HepG2 (cell line): ENCODE measurements around the gene CCNYL1. TPM values are rescaled to one million over a fixed set of nuclear protein-coding genes. Genes with fewer than 3 reads are reported as not detected.
A peak's percentile ranks its signal among the peaks of the same experiment; 100 is the strongest.

Experiments used
- CREM ChIP-seq, 2 experiments: sonication (generic) in 1 of 2; formaldehyde crosslinking in 1 of 2; IDR thresholded peaks; 2 replicates each; pipeline versions ENCODE4 v1.4.0 to v1.6.1; 2016 to 2020; ENCODE audit warnings: antibody characterized with exemption in 1 of 2, mild to moderate bottlenecking in 1 of 2, missing genetic modification reagents in 1 of 2
- FOXC1 ChIP-seq: sonication (generic); formaldehyde crosslinking; IDR thresholded peaks from 2 replicates; pipeline ENCODE4 v1.8.0; 2022; ENCODE audit warnings: mild to moderate bottlenecking, missing genetic modification reagents, borderline replicate concordance
- ISL2 ChIP-seq: sonication (generic); formaldehyde crosslinking; IDR thresholded peaks from 2 replicates; pipeline ENCODE4 v1.5.0; 2020; ENCODE audit warnings: missing genetic modification reagents
- KDM1A ChIP-seq: IDR thresholded peaks from 2 replicates; pipeline ENCODE4 v1.6.1; 2016; ENCODE audit warnings: missing compliant biosample characterization
- KDM2A ChIP-seq: sonication (generic); formaldehyde crosslinking; IDR thresholded peaks from 2 replicates; pipeline ENCODE4 v1.4.0; 2020; ENCODE audit warnings: low read depth, missing genetic modification reagents, borderline replicate concordance
- ZNF101 ChIP-seq: sonication (generic); formaldehyde crosslinking; IDR thresholded peaks from 2 replicates; pipeline ENCODE4 v1.4.0; 2020; ENCODE audit warnings: mild to moderate bottlenecking, low read depth, missing genetic modification reagents, borderline replicate concordance
- ZNF407 ChIP-seq: sonication (generic); formaldehyde crosslinking; IDR thresholded peaks from one replicate; pipeline ENCODE4 v1.5.1; 2020; ENCODE audit warnings: mild to moderate bottlenecking, missing genetic modification reagents; ENCODE audit errors: not compliant biosample characterization
- ZNF557 ChIP-seq: sonication (generic); formaldehyde crosslinking; IDR thresholded peaks from 2 replicates; pipeline ENCODE4 v1.4.0; 2020; ENCODE audit warnings: missing genetic modification reagents
- ZNF7 ChIP-seq: IDR thresholded peaks from 2 replicates; pipeline ENCODE4 v1.6.1; 2016; ENCODE audit warnings: missing biosample characterization, missing genetic modification reagents
- ZNF724P ChIP-seq: sonication (generic); formaldehyde crosslinking; IDR thresholded peaks from 2 replicates; pipeline ENCODE4 v1.8.0; 2022; ENCODE audit warnings: missing genetic modification reagents, borderline replicate concordance
- ZNF777 ChIP-seq: sonication (generic); formaldehyde crosslinking; IDR thresholded peaks from 2 replicates; pipeline ENCODE4 v1.4.0; 2020; ENCODE audit warnings: missing genetic modification reagents
- ZNF781 ChIP-seq: sonication (generic); formaldehyde crosslinking; IDR thresholded peaks from 2 replicates; pipeline ENCODE4 v1.5.1; 2020; ENCODE audit warnings: borderline replicate concordance, mild to moderate bottlenecking, missing genetic modification reagents; ENCODE audit errors: not compliant biosample characterization
- polyA plus RNA-seq, 8 experiments: library from polyadenylated mRNA; depleted of rRNA in 3 of 8; stranded (reverse) in 7 of 8; unstranded in 1 of 8; fragments of >200 nt; fragmentation: Illumina TruSeq in 4 of 8; extraction: Trizol in 4 of 8; gene quantifications; 2 replicates each; pipeline versions ENCODE4 v1.2.1 to v1.2.3, GENCODE V29; 2011 to 2016; ENCODE audit warnings: low read depth in 4 of 8, missing spikeins in 1 of 8, mixed read lengths in 1 of 8; ENCODE audit not compliant: insufficient read depth in 1 of 8
- total RNA-seq, 5 experiments: library from RNA; depleted of rRNA; stranded (reverse); fragments of >200 nt; fragmentation: Illumina TruSeq; extraction: Trizol; gene quantifications; 2 replicates each; pipeline ENCODE4 v1.2.3, GENCODE V29; 2016; ENCODE audit warnings: low read depth in 1 of 5
- TF ChIP-seq, protein P1 (sequence below): sonication (generic); formaldehyde crosslinking; IDR thresholded peaks from 2 replicates; pipeline ENCODE4 v1.4.0; 2020; ENCODE audit warnings: missing genetic modification reagents
- TF ChIP-seq, protein P2 (sequence below): sonication (generic); formaldehyde crosslinking; IDR thresholded peaks from 2 replicates; pipeline ENCODE4 v1.5.0; 2020; ENCODE audit warnings: mild to moderate bottlenecking, missing genetic modification reagents

Gene CCNYL1
- total and polyA plus RNA-seq, 2 of the 13 experiments (the other 11 are each of a cell fraction or from before 2014, with no cell fraction given) = 12.5 to 16.2 TPM

GRCh38 chr2:207711750-207712530, 500 bp downstream of the CCNYL1 start (continued):
- TF ChIP-seq ZNF407 (CRISPR knock-in tag) (no peak), KDM1A (CRISPR knock-in tag) (no peak), KDM2A (CRISPR knock-in tag) (peak; percentile 60; the same call in 1 of the 2 replicates), FOXC1 (CRISPR knock-in tag) (0 out of 2 replicates have a peak, but pooled peaks have one; percentile 22), ZNF777 (peak; percentile 50), ZNF557 (no peak), ZNF101 (CRISPR knock-in tag) (no peak), ISL2 (CRISPR knock-in tag) (no peak), CREM (IDR thresholded peaks at IDR 0.05) (no peak), CREM (CRISPR knock-in tag; IDR thresholded peaks at IDR 0.05) (no peak), ZNF781 (CRISPR knock-in tag) (no peak), ZNF7 (no peak), ZNF724P (CRISPR knock-in tag) (no peak)
- TF ChIP-seq, protein P1, sequence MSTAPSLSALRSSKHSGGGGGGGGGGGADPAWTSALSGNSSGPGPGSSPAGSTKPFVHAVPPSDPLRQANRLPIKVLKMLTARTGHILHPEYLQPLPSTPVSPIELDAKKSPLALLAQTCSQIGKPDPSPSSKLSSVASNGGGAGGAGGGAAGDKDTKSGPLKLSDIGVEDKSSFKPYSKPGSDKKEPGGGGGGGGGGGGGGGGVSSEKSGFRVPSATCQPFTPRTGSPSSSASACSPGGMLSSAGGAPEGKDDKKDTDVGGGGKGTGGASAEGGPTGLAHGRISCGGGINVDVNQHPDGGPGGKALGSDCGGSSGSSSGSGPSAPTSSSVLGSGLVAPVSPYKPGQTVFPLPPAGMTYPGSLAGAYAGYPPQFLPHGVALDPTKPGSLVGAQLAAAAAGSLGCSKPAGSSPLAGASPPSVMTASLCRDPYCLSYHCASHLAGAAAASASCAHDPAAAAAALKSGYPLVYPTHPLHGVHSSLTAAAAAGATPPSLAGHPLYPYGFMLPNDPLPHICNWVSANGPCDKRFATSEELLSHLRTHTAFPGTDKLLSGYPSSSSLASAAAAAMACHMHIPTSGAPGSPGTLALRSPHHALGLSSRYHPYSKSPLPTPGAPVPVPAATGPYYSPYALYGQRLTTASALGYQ (CRISPR knock-in tag) = 0 out of 2 replicates have a peak, but pooled peaks have one; percentile 11
- TF ChIP-seq, protein P2, sequence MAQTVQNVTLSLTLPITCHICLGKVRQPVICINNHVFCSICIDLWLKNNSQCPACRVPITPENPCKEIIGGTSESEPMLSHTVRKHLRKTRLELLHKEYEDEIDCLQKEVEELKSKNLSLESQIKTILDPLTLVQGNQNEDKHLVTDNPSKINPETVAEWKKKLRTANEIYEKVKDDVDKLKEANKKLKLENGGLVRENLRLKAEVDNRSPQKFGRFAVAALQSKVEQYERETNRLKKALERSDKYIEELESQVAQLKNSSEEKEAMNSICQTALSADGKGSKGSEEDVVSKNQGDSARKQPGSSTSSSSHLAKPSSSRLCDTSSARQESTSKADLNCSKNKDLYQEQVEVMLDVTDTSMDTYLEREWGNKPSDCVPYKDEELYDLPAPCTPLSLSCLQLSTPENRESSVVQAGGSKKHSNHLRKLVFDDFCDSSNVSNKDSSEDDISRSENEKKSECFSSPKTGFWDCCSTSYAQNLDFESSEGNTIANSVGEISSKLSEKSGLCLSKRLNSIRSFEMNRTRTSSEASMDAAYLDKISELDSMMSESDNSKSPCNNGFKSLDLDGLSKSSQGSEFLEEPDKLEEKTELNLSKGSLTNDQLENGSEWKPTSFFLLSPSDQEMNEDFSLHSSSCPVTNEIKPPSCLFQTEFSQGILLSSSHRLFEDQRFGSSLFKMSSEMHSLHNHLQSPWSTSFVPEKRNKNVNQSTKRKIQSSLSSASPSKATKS (CRISPR knock-in tag) = no peak
